ENCODE data around the gene ABCA9.
"Not testable (repeated sequence)": the region's sequence is repeated elsewhere in the genome, so short reads cannot be mapped to it uniquely, and the experiment has no call there.

DNA sequence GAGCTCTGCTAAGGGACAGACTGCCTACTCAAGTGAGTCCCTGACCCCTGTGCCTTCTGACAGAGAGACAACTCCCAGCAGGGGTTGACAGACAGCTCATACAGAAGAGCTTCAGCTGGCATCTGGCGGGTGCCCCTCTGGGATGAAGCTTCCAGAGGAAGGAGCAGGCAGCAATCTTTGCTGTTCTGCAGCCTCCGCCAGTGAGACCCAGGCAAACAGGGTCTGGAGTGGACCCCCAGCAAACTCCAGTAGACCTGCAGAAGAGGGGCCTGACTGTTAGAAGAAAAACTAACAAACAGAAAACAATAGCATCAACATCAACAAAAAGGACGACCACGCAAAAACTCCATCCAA lies 10.5 kb upstream of the ABCA9 start:
- TF ChIP-seq POLR2A (IDR thresholded peaks at IDR 0.05): not testable (repeated sequence)
- TF ChIP-seq, protein P1, sequence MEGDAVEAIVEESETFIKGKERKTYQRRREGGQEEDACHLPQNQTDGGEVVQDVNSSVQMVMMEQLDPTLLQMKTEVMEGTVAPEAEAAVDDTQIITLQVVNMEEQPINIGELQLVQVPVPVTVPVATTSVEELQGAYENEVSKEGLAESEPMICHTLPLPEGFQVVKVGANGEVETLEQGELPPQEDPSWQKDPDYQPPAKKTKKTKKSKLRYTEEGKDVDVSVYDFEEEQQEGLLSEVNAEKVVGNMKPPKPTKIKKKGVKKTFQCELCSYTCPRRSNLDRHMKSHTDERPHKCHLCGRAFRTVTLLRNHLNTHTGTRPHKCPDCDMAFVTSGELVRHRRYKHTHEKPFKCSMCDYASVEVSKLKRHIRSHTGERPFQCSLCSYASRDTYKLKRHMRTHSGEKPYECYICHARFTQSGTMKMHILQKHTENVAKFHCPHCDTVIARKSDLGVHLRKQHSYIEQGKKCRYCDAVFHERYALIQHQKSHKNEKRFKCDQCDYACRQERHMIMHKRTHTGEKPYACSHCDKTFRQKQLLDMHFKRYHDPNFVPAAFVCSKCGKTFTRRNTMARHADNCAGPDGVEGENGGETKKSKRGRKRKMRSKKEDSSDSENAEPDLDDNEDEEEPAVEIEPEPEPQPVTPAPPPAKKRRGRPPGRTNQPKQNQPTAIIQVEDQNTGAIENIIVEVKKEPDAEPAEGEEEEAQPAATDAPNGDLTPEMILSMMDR (IDR thresholded peaks at IDR 0.05 in 4 of 5, conservative IDR thresholded peaks at IDR 0.05 in 1 of 5): not testable (repeated sequence)
